Hepatocyte (in vitro differentiated cells): Measurements from ENCODE around the gene HSPB6. TPM values are rescaled to one million over a fixed set of nuclear protein-coding genes. Genes with fewer than 3 reads are reported as not detected.

ENCODE experiments used
- DNase-seq: peaks from one replicate; pipeline ENCODE4 v3.0.0-alpha.2; 2016; ENCODE audit warnings: low spot score
- H2AFZ ChIP-seq: fragments of 200-600 bp; sonication (generic); 2 replicates; pipeline ENCODE4 v1.6.0; 2016; ENCODE audit warnings: antibody characterized with exemption, mild to moderate bottlenecking
- H3K27ac ChIP-seq: fragments of 200-600 bp; sonication (generic); 2 replicates; pipeline ENCODE4 v1.5.1; 2016; ENCODE audit warnings: mild to moderate bottlenecking
- H3K27me3 ChIP-seq: fragments of 200-600 bp; sonication (generic); 2 replicates; pipeline ENCODE4 v1.6.1; 2016
- H3K36me3 ChIP-seq: fragments of 200-600 bp; sonication (generic); replicated peaks from 2 replicates; pipeline ENCODE4 v1.5.1; 2016; ENCODE audit warnings: low read depth; ENCODE audit not compliant: insufficient read depth
- H3K4me1 ChIP-seq: fragments of 200-600 bp; sonication (generic); 2 replicates; pipeline ENCODE4 v1.5.1; 2016; ENCODE audit warnings: mild to moderate bottlenecking, moderate library complexity; ENCODE audit not compliant: insufficient read depth
- H3K4me2 ChIP-seq: fragments of 200-600 bp; sonication (generic); 2 replicates; pipeline ENCODE4 v1.6.0; 2016
- H3K4me3 ChIP-seq: fragments of 200-600 bp; sonication (generic); 2 replicates; pipeline ENCODE4 v1.5.1; 2016; ENCODE audit warnings: mild to moderate bottlenecking
- H3K79me2 ChIP-seq: fragments of 200-600 bp; sonication (generic); 2 replicates; pipeline ENCODE4 v1.6.0; 2017; ENCODE audit warnings: mild to moderate bottlenecking
- H3K9me2 ChIP-seq: fragments of 200-600 bp; sonication (generic); replicated peaks from 2 replicates; pipeline ENCODE4 v1.6.0; 2017; ENCODE audit warnings: mild to moderate bottlenecking; ENCODE audit not compliant: insufficient read depth
- H3K9me3 ChIP-seq: fragments of 200-600 bp; sonication (generic); 2 replicates; pipeline ENCODE4 v1.5.1; 2016; ENCODE audit warnings: low read depth, mild to moderate bottlenecking
- H4K20me1 ChIP-seq: fragments of 200-600 bp; sonication (generic); 2 replicates; pipeline ENCODE4 v1.6.0; 2016; ENCODE audit warnings: mild to moderate bottlenecking; ENCODE audit not compliant: insufficient read depth, poor library complexity, severe bottlenecking
- EZH2 ChIP-seq: fragments of 200-600 bp; sonication (generic); IDR thresholded peaks from 2 replicates; pipeline ENCODE4 v1.6.1; 2016; ENCODE audit warnings: antibody characterized with exemption, mild to moderate bottlenecking, borderline replicate concordance
- EZH2phosphoT487 ChIP-seq: fragments of 200-600 bp; sonication (generic); IDR thresholded peaks from one replicate; pipeline ENCODE4 v1.6.1; 2018; ENCODE audit warnings: antibody characterized with exemption, mild to moderate bottlenecking, low read depth, moderate library complexity; ENCODE audit not compliant: unreplicated experiment, severe bottlenecking
- WGBS: methylation state at CpG from one replicate; pipeline ENCODE4 v1.1.6; 2016; ENCODE audit warnings: low lambda C conversion rate; ENCODE audit errors: missing lambda C conversion rate; 5-methylcytosine and 5-hydroxymethylcytosine counted together
- polyA plus RNA-seq: library from polyadenylated mRNA; unstranded; fragments of >200 nt; fragmentation: Nextera tagmentation; extraction: Ambion mirVana; gene quantifications from 2 replicates; pipeline ENCODE4 v1.2.1, GENCODE V29; 2016
- total RNA-seq: library from RNA; depleted of rRNA; stranded (reverse); fragments of >200 nt; gene quantifications from 2 replicates; pipeline ENCODE4 v1.2.3, GENCODE V29; 2014
- TF ChIP-seq, protein P1 (sequence below): fragments of 200-600 bp; sonication (generic); IDR thresholded peaks from 2 replicates; pipeline ENCODE4 v1.5.1; 2016; ENCODE audit warnings: antibody characterized with exemption, mild to moderate bottlenecking; ENCODE audit not compliant: poor library complexity

The HSPB6 gene
- total and polyA plus RNA-seq, 2 experiments from 2014 or later: 7.1 to 235 TPM

DNA sequence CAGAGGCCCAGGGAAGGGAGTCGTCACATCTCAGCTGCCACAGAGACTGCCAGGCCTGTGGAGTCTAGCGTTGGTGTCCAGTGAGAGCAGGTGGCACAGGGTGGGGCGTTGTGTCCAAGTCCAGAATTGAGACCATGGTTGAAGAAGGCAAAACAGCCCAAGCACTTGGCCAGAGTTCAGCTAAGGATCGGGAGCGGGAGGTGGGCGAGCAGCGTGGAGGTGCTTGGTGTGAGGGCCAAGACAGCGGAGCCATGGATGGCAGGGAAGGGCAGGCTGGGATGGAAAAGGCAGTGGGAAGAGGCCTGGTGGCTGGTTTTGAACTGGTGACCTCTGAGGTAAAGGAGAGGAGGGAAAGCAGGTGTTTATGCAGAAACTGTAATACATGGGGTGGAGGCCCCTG lies 22.6 kb downstream of the HSPB6 start:
- no peaks in the 10 kb centered on the region for H3K36me3 ChIP-seq
- no peak overlapping the region for H3K4me3 ChIP-seq
- H3K27me3 ChIP-seq: no peaks in the 10 kb centered on the region
- 97% methylated on average over 8 of the region's 8 CpGs for WGBS
- H3K9me3 ChIP-seq: no peaks in the 10 kb centered on the region
- no peak overlapping the region for H3K27ac ChIP-seq
- no peaks in the 10 kb centered on the region for H3K4me1 ChIP-seq
- H3K79me2 ChIP-seq: no peaks in the 10 kb centered on the region
- TF ChIP-seq EZH2 (no peak), EZH2phosphoT487 (no peak)
- TF ChIP-seq, protein P1, sequence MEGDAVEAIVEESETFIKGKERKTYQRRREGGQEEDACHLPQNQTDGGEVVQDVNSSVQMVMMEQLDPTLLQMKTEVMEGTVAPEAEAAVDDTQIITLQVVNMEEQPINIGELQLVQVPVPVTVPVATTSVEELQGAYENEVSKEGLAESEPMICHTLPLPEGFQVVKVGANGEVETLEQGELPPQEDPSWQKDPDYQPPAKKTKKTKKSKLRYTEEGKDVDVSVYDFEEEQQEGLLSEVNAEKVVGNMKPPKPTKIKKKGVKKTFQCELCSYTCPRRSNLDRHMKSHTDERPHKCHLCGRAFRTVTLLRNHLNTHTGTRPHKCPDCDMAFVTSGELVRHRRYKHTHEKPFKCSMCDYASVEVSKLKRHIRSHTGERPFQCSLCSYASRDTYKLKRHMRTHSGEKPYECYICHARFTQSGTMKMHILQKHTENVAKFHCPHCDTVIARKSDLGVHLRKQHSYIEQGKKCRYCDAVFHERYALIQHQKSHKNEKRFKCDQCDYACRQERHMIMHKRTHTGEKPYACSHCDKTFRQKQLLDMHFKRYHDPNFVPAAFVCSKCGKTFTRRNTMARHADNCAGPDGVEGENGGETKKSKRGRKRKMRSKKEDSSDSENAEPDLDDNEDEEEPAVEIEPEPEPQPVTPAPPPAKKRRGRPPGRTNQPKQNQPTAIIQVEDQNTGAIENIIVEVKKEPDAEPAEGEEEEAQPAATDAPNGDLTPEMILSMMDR: no peak
- no peak overlapping the region for H2AFZ ChIP-seq
- H3K4me2 ChIP-seq: no peak overlapping the region
- no peaks in the 10 kb centered on the region for H4K20me1 ChIP-seq
- H3K9me2 ChIP-seq: no peaks in the 10 kb centered on the region
- DNase-seq: no peak

DNA sequence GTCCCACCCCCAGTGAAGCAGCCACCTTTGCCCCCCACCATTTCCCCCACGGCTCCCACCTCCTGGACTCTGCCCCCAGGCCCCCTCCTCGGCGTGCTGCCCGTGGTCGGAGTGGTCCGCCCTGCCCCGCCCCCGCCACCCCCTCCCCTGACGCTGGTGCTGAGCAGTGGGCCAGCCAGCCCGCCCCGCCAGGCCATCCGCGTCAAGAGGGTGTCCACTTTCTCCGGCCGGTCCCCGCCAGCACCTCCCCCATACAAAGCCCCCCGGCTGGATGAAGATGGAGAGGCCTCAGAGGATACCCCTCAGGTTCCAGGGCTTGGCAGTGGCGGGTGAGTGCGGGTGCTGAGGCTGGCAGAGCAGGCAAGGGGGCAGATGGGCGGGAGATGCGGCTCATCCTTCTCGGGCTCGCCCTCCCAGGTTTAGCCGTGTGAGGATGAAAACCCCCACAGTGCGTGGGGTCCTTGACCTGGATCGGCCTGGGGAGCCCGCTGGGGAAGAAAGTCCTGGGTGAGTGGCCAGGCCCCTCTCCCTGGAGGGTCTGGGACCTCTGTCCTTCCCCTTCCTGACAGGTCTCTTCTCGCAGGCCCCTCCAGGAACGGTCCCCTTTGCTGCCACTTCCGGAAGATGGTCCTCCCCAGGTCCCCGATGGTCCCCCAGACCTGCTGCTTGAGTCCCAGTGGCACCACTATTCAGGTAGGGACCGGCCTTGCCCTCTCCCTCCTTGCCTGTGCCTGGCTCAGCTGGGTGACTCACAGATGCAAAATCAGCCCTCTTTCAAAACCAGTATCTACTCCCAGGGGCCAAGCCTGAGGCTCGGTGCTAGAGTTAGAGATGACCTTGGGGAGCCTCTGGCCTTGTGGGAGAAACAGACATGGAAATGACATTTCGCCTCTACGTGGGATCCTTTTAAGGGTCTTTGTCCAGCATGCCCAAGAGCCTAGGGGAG lies 23.4 kb downstream of the HSPB6 start:
- Histone ChIP-seq H3K4me3 (no peak overlapping the region), H2AFZ (no peak overlapping the region), H3K27me3 (no peaks in the 10 kb centered on the region), H3K36me3 (no peaks in the 10 kb centered on the region), H4K20me1 (no peaks in the 10 kb centered on the region), H3K4me2 (no peak overlapping the region), H3K27ac (no peak overlapping the region), H3K79me2 (no peaks in the 10 kb centered on the region), H3K9me3 (no peaks in the 10 kb centered on the region), H3K9me2 (no peaks in the 10 kb centered on the region), H3K4me1 (no peaks in the 10 kb centered on the region)
- WGBS: 96% methylated on average over 22 of the region's 35 CpGs
- no peak for DNase-seq
- TF ChIP-seq EZH2 (no peak), EZH2phosphoT487 (no peak)
- TF ChIP-seq, protein P1: no peak

DNA sequence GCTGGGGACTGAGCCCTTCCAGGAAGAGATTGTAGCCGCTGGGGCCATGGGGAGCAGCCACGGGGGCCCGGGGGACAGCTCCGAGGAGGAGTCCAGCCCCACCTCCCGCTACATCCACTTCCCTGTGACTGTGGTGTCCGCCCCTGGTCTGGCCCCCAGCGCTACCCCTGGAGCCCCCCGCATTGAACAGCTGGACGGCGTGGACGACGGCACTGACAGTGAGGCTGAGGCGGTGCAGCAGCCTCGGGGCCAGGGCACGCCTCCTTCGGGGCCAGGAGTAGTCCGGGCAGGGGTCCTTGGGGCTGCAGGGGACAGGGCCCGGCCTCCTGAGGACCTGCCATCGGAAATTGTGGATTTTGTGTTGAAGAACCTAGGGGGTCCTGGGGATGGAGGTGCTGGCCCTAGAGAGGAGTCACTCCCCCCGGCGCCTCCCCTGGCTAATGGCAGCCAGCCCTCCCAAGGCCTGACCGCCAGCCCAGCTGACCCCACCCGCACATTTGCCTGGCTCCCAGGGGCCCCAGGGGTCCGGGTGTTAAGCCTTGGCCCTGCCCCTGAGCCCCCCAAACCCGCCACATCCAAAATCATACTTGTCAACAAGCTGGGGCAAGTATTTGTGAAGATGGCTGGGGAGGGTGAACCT lies 24.2 kb downstream of the HSPB6 start:
- DNase-seq: no peak

More for the DNA sequence above, 24.2 kb downstream of the HSPB6 start:
- no peaks in the 10 kb centered on the region for H3K79me2 ChIP-seq
- H3K4me3 ChIP-seq: no peak overlapping the region
- H4K20me1 ChIP-seq: no peaks in the 10 kb centered on the region
- H3K9me2 ChIP-seq: no peaks in the 10 kb centered on the region
- TF ChIP-seq, protein P1: no peak
- no peak for TF ChIP-seq EZH2phosphoT487
- no peak for TF ChIP-seq EZH2
- no peak overlapping the region for H2AFZ ChIP-seq
- no peaks in the 10 kb centered on the region for H3K36me3 ChIP-seq
- no peak overlapping the region for H3K27ac ChIP-seq
- H3K27me3 ChIP-seq: no peaks in the 10 kb centered on the region
- H3K4me1 ChIP-seq: no peaks in the 10 kb centered on the region
- H3K4me2 ChIP-seq: no peak overlapping the region
- no peaks in the 10 kb centered on the region for H3K9me3 ChIP-seq
- WGBS: 96% methylated on average over 16 of the region's 25 CpGs
